SH-SY5Y (cell line): ENCODE results near the gene SDF2L1.

ENCODE experiments used
- GATA2 ChIP-seq: IDR thresholded peaks from 2 replicates; pipeline ENCODE4 v1.6.1; 2011; ENCODE audit warnings: mild to moderate bottlenecking, low read depth, low read length
- GATA3 ChIP-seq: IDR thresholded peaks from 2 replicates; pipeline ENCODE4 v1.6.1; 2011; ENCODE audit warnings: low read depth, mild to moderate bottlenecking, low read length, moderate library complexity

DNA sequence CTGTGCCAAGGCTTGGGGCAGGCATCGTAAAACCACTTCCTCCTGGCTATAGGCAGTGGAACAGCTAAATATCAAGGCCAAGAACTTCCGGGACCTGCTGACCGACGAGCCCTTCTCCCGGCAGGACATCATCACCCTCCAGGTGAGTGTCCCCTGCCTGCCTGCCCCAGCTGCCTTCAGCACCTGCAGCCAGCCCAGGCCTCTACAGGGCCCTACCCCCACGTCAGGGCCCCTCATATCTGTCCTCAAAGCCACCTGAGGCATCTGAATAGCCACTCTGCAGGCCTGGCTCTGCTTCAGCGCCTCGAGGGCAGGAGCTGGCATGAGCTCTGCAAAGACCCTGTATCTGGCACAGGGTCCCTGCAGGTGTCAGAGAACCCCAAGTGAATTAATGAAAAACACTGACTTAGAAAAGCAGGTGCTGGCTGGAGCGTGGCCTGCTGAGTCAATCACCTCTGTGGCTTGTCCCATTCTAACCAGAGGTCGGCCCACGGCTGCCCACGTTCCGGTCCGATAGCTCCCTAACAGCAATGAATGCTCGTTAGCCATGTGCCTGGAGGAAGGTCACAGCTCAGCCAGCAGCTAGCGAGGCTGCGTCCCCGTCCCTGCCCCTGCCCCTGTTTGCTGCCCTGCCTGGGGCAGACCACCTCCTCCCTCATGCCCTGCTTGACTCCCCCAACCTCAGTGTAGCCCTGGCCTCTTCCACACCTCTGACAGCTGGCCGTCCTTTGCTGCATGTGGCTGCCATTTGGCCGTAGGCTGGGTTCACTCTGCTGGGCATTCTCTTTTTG, 40.5 kb downstream of the SDF2L1 start:
- TF ChIP-seq GATA3 (no peak), GATA2 (no peak)
